ENCODE data around the gene DEFB128. TPM values are rescaled to one million over a fixed set of nuclear protein-coding genes. Genes with fewer than 3 reads are reported as not detected.
"Not testable (repeated sequence)": the region's sequence is repeated elsewhere in the genome, so short reads cannot be mapped to it uniquely, and the experiment has no call there.

DEFB128 gene
- total RNA-seq, 2 experiments from 2014 or later: not detected

DNA sequence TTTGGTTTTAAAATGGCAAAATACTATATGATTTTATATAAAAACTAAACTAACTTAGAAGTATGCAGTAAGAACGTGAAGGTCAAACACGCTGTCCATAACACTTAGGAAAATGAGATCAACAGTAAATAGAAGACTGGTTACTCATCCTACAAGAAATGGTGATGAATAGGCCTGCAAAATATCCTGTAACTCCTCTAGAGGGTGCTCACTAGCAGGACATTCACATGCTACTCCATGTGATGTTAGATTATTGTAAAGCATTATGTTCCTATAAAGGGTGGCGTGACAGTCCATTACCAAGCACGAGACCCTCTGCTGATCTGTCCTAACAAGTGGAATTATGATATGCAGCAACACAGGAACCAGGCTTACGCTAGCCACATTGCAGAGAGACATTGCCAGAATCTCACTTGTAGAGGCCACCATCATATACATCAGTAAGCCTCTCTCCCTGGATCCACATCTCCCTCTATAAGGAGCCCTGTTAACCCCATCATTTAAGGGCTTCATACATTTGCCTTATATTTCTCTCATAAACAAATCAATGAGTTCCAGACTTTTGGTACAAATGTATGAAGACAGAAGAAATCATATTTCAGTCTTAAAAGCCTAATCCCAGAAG, 19.5 kb upstream of the DEFB128 start:
- intact Hi-C loops (cut with micrococcal nuclease; ENCODE audit: unreplicated experiment): loop anchor here (1.0 kb wide), 2 partner anchors 58 to 121 kb away; no protein-coding TSS in a partner anchor
- Histone ChIP-seq H3K4me1 (ENCODE audit: insufficient read depth, low read length, poor library complexity, severe bottlenecking) (no peaks in the 10 kb centered on the region), H4K20me1 (ENCODE audit: insufficient read depth, low read length) (no peaks in the 10 kb centered on the region), H3K4me2 (ENCODE audit: low read length) (no peak overlapping the region), H3K36me3 (ENCODE audit: insufficient read depth, low read length) (no peaks in the 10 kb centered on the region), H3K27ac (ENCODE audit: low read depth, low read length, poor library complexity, severe bottlenecking) (no peak overlapping the region), H2AFZ (ENCODE audit: low read length) (no peak overlapping the region), H3K9me2 (ENCODE audit: insufficient read depth, low read length) (no peaks in the 10 kb centered on the region), H3K9me3 (ENCODE audit: low read length) (no peaks in the 10 kb centered on the region), H3K4me3 (ENCODE audit: low read depth, low read length, poor library complexity, severe bottlenecking) (no peak overlapping the region), H3K79me2 (ENCODE audit: insufficient read depth, low read depth, low read length) (no peaks in the 10 kb centered on the region)
- DNase-seq (ENCODE audit: low spot score): peak; percentile 53
- BruUV-seq (replicated peaks): no TSS peak
- TF ChIP-seq EZH2phosphoT487 (IDR thresholded peaks at IDR 0.05; ENCODE audit: borderline replicate concordance, low read depth, low read length): no peak
- TF ChIP-seq, protein P1, sequence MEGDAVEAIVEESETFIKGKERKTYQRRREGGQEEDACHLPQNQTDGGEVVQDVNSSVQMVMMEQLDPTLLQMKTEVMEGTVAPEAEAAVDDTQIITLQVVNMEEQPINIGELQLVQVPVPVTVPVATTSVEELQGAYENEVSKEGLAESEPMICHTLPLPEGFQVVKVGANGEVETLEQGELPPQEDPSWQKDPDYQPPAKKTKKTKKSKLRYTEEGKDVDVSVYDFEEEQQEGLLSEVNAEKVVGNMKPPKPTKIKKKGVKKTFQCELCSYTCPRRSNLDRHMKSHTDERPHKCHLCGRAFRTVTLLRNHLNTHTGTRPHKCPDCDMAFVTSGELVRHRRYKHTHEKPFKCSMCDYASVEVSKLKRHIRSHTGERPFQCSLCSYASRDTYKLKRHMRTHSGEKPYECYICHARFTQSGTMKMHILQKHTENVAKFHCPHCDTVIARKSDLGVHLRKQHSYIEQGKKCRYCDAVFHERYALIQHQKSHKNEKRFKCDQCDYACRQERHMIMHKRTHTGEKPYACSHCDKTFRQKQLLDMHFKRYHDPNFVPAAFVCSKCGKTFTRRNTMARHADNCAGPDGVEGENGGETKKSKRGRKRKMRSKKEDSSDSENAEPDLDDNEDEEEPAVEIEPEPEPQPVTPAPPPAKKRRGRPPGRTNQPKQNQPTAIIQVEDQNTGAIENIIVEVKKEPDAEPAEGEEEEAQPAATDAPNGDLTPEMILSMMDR (conservative IDR thresholded peaks at IDR 0.05; ENCODE audit: low read length): peak; percentile 82
- ChIA-PET POLR2A (no interaction called here), CTCF (ENCODE audit: unreplicated experiment) (no interaction called here)

DNA sequence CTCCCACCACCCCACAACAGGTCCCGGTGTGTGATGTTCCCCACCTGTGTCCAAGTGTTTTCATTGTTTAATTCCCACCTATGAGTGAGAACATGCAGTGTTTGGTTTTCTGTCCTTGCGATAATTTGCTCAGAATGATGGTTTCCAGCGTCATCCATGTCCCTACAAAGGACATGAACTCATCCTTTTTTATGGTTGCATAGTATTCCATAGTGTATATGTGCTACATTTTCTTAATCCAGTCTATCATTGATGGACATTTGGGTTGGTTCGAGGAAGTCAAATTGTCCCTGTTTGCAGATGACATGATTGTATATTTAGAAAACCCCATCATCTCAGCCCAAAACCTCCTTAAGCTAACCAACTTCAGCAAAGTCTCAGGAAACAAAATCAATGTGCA, 14.1 kb upstream of the DEFB128 start:
- H4K20me1 ChIP-seq (ENCODE audit: insufficient read depth, low read length); H3K27ac ChIP-seq (ENCODE audit: low read depth, low read length, poor library complexity, severe bottlenecking); POLR2A ChIA-PET; H3K36me3 ChIP-seq (ENCODE audit: insufficient read depth, low read length); H3K9me2 ChIP-seq (ENCODE audit: insufficient read depth, low read length); DNase-seq (ENCODE audit: low spot score); H3K4me2 ChIP-seq (ENCODE audit: low read length); CTCF ChIA-PET (ENCODE audit: unreplicated experiment); H3K9me3 ChIP-seq (ENCODE audit: low read length); BruUV-seq (replicated peaks); H2AFZ ChIP-seq (ENCODE audit: low read length); H3K4me1 ChIP-seq (ENCODE audit: insufficient read depth, low read length, poor library complexity, severe bottlenecking); intact Hi-C loops (cut with micrococcal nuclease; ENCODE audit: unreplicated experiment); H3K4me3 ChIP-seq (ENCODE audit: low read depth, low read length, poor library complexity, severe bottlenecking); H3K79me2 ChIP-seq (ENCODE audit: insufficient read depth, low read depth, low read length): not testable (repeated sequence)

DNA sequence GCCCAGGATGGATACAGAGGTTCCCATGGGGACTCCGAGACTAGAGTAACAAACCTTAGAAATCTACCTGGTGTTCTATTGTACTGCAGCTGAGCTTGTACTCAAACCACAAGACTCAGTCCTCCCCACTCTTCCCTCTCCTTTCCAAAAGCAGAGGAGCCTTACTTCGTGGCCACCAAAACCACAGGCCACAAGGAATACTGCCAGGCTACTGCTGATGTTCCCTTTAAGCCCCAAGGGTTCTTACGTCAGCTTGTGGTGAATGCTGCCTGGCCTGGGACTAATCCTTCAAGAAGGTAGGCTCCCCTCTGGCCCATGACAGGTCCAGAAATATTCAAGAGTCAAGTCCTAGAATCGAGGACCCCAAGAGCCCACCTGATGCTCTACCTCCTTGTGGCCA, 10.5 kb upstream of the DEFB128 start:
- Histone ChIP-seq H3K36me3 (ENCODE audit: insufficient read depth, low read length) (no peaks in the 10 kb centered on the region), H2AFZ (ENCODE audit: low read length) (no peak overlapping the region), H3K9me2 (ENCODE audit: insufficient read depth, low read length) (no peaks in the 10 kb centered on the region), H3K4me3 (ENCODE audit: low read depth, low read length, poor library complexity, severe bottlenecking) (no peak overlapping the region), H3K4me1 (ENCODE audit: insufficient read depth, low read length, poor library complexity, severe bottlenecking) (no peaks in the 10 kb centered on the region), H4K20me1 (ENCODE audit: insufficient read depth, low read length) (no peaks in the 10 kb centered on the region), H3K9me3 (ENCODE audit: low read length) (no peaks in the 10 kb centered on the region), H3K79me2 (ENCODE audit: insufficient read depth, low read depth, low read length) (no peaks in the 10 kb centered on the region), H3K4me2 (ENCODE audit: low read length) (no peak overlapping the region), H3K27ac (ENCODE audit: low read depth, low read length, poor library complexity, severe bottlenecking) (no peak overlapping the region)
- CTCF ChIA-PET (ENCODE audit: unreplicated experiment): no interaction called here
- POLR2A ChIA-PET: no interaction called here
- no TSS peak for BruUV-seq (replicated peaks)
- TF ChIP-seq, protein P1 (conservative IDR thresholded peaks at IDR 0.05; ENCODE audit: low read length): no peak
- TF ChIP-seq EZH2phosphoT487 (IDR thresholded peaks at IDR 0.05; ENCODE audit: borderline replicate concordance, low read depth, low read length): no peak
- intact Hi-C loops (cut with micrococcal nuclease; ENCODE audit: unreplicated experiment): no loop called here
- DNase-seq (ENCODE audit: low spot score): no peak

Data from OCI-LY7 (cell line).